ENCODE results near the gene MRPS30.
"Not testable (repeated sequence)": the region's sequence is repeated elsewhere in the genome, so short reads cannot be mapped to it uniquely, and the experiment has no call there.

The MRPS30 gene

DNA sequence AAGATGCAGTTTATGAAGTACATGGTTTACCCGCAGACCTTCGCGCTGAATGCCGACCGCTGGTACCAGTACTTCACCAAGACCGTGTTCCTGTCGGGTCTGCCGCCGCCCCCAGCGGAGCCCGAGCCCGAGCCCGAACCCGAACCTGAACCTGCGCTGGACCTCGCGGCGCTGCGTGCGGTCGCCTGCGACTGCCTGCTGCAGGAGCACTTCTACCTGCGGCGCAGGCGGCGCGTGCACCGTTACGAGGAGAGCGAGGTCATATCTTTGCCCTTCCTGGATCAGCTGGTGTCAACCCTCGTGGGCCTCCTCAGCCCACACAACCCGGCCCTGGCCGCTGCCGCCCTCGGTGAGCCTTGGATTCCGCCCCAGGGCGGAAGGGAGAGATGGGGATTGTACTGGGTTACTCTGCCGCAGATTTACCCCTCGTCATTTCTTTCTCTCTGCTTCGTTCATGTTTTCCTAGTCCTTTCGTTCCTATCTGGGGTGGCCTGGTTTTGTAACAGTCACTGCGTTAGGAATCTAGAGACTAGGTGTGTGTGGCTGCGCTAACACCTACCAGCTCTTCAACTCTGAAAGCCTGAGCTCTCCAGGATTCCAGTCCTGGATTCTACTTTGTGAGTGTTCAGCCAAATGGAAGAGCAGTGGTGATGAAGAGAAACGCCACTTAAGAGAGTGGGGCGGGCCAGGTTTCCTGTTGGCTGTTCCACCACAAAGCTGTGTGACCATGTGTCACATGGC lies 638 bp downstream of the MRPS30 start:
- no peaks in the 10 kb centered on the region for H3K27me3 ChIP-seq
- intact Hi-C loops (cut with DNase I; ENCODE audit: low total_unique reads) = no loop called here
- TF ChIP-seq, protein P1, sequence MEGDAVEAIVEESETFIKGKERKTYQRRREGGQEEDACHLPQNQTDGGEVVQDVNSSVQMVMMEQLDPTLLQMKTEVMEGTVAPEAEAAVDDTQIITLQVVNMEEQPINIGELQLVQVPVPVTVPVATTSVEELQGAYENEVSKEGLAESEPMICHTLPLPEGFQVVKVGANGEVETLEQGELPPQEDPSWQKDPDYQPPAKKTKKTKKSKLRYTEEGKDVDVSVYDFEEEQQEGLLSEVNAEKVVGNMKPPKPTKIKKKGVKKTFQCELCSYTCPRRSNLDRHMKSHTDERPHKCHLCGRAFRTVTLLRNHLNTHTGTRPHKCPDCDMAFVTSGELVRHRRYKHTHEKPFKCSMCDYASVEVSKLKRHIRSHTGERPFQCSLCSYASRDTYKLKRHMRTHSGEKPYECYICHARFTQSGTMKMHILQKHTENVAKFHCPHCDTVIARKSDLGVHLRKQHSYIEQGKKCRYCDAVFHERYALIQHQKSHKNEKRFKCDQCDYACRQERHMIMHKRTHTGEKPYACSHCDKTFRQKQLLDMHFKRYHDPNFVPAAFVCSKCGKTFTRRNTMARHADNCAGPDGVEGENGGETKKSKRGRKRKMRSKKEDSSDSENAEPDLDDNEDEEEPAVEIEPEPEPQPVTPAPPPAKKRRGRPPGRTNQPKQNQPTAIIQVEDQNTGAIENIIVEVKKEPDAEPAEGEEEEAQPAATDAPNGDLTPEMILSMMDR (IDR thresholded peaks at IDR 0.05) = no peak
- peaks cover 0 to 28% (median 11%) of the 10 kb centered on the region in 4 donors for H3K4me1 ChIP-seq
- peaks cover 10 to 17% (median 13%) of the 10 kb centered on the region in 3 donors for H3K36me3 ChIP-seq
- H3K27ac ChIP-seq = peak overlapping the region; percentile 84 to 90
- H3K4me3 ChIP-seq = peak overlapping the region; percentile 81 to 98
- DNase-seq = peak; percentile 41 to 72
- no peaks in the 10 kb centered on the region for H3K9me3 ChIP-seq

DNA sequence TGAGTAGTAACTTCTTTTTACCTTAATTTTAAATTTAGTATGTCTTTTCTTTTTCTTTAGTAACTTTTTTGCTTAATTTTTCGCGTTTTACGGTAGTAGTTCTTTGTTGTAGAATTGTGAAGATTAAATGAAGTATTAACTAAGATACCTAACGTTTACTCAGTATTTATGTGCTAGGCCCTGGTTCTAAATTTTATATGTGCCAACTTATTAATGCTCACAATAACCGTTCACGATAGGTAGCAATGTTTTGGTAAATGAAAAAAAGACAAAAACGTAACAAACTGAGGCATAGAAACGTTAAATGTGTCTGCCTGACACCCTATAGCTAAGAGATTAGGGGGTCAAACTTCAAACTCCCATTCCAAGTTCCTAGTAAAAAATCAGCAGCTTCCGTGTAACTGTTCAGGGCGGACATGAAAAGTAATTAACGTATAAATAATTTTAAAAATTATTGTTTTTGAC lies 1.2 kb downstream of the MRPS30 start:
- no peaks in the 10 kb centered on the region for H3K9me3 ChIP-seq
- intact Hi-C loops (cut with DNase I; ENCODE audit: low total_unique reads) = no loop called here
- H3K36me3 ChIP-seq = peaks cover 16 to 23% (median 19%) of the 10 kb centered on the region in 3 donors
- TF ChIP-seq, protein P1 (IDR thresholded peaks at IDR 0.05) = no peak
- H3K4me3 ChIP-seq = peak overlapping the region; percentile 81 to 98
- H3K4me1 ChIP-seq = peaks cover 0 to 28% (median 11%) of the 10 kb centered on the region in 4 donors
- H3K27ac ChIP-seq = peak overlapping the region; percentile 84 to 90
- DNase-seq = no peak
- no peaks in the 10 kb centered on the region for H3K27me3 ChIP-seq

DNA sequence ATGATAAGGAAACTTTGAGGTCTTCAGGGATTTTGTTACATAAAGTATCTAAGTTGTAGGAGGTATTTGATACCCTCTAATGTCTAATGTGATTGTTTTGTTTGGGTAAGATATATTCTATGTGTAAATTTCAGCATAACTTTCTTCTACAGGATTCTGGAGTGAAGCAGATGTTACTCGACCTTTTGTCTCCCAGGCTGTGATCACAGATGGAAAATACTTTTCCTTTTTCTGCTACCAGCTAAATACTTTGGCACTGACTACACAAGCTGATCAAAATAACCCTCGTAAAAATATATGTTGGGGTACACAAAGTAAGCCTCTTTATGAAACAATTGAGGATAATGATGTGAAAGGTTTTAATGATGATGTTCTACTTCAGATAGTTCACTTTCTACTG lies 6.0 kb downstream of the MRPS30 start:
- H3K27me3 ChIP-seq = no peaks in the 10 kb centered on the region
- peaks cover 0 to 18% (median 7%) of the 10 kb centered on the region in 4 donors for H3K4me1 ChIP-seq
- TF ChIP-seq, protein P1 (IDR thresholded peaks at IDR 0.05) = no peak
- no peak overlapping the region for H3K27ac ChIP-seq
- no peak for DNase-seq
- H3K4me3 ChIP-seq = no peak overlapping the region
- no peaks in the 10 kb centered on the region for H3K9me3 ChIP-seq
- H3K36me3 ChIP-seq = peaks cover 30 to 62% (median 36%) of the 10 kb centered on the region in 3 donors
- intact Hi-C loops (cut with DNase I; ENCODE audit: low total_unique reads) = no loop called here

DNA sequence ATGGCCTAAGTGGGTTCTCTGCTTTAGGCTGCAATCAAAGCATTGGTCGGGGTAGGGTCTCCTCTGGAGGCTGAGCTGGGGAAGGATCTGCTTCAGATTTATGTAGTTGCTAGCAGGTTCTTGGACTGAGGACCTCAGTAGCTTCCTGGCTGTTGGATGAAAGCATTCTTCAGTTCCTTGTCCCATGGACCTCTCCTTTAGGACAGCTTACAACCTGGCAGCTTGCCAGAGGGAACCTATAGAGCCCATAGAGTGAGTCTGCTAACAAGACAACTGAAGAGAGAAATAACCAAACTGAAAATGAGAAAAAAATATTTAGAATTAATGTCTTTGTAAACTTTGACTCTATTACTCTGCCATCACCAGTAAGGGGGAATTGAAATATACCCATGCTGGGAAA lies 12.4 kb downstream of the MRPS30 start:
- Histone ChIP-seq H3K27ac (no peak overlapping the region), H3K36me3 (peaks cover 8 to 29% (median 9%) of the 10 kb centered on the region in 3 donors), H3K9me3 (no peaks in the 10 kb centered on the region), H3K27me3 (no peaks in the 10 kb centered on the region), H3K4me3 (no peak overlapping the region), H3K4me1 (no peaks in the 10 kb centered on the region)
- intact Hi-C loops (cut with DNase I; ENCODE audit: low total_unique reads) = no loop called here
- TF ChIP-seq, protein P1 (IDR thresholded peaks at IDR 0.05) = no peak
- DNase-seq = no peak

DNA sequence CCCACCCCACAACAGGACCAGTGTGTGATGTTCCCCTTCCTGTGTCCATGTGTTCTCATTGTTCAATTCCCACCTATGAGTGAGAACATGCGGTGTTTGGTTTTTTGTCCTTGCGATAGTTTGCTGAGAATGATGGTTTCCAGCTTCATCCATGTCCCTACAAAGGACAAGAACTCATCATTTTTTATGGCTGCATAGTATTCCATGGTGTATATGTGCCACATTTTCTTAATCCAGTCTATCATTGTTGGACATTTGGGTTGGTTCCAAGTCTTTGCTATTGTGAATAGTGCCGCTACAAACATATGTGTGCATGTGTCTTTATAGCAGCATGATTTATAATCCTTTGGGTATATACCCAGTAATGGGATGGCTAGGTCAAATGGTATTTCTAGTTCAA lies 15.9 kb downstream of the MRPS30 start:
- H3K27ac ChIP-seq; H3K4me3 ChIP-seq; H3K4me1 ChIP-seq; H3K36me3 ChIP-seq; DNase-seq; intact Hi-C loops (cut with DNase I; ENCODE audit: low total_unique reads); H3K9me3 ChIP-seq; H3K27me3 ChIP-seq: not testable (repeated sequence)

DNA sequence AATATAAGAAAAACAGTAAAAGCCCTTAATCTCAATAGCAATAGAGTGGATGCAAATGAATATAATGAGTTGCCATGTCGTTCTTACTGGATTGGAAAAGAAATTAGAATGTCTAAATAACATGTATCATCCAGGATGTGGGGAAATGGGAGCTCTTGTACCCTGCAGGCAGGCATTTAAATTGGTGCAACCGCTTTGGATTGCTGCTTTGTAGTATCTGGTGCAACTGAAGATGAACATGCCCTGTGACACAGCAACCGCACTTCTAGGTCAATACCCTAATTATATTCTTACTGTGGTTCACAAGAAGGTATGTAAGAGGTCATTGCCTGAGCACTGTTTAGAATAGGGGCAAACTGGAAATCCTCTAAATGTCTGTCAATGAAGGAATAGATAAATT lies 18.9 kb downstream of the MRPS30 start:
- Histone ChIP-seq H3K27ac (no peak overlapping the region), H3K9me3 (no peaks in the 10 kb centered on the region), H3K36me3 (no peaks in the 10 kb centered on the region), H3K4me1 (no peaks in the 10 kb centered on the region), H3K27me3 (no peaks in the 10 kb centered on the region), H3K4me3 (no peak overlapping the region)
- intact Hi-C loops (cut with DNase I; ENCODE audit: low total_unique reads) = no loop called here
- DNase-seq = no peak
- TF ChIP-seq, protein P1 (IDR thresholded peaks at IDR 0.05) = no peak

Measured in tibial artery (tissue), 4 donors.